SK-N-DZ (cell line): ENCODE data around the gene NEUROG2.

ENCODE experiments used
- DNase-seq: peaks from one replicate; pipeline ENCODE4 v3.0.0-alpha.2; 2015; ENCODE audit warnings: low spot score

Gene NEUROG2

DNA sequence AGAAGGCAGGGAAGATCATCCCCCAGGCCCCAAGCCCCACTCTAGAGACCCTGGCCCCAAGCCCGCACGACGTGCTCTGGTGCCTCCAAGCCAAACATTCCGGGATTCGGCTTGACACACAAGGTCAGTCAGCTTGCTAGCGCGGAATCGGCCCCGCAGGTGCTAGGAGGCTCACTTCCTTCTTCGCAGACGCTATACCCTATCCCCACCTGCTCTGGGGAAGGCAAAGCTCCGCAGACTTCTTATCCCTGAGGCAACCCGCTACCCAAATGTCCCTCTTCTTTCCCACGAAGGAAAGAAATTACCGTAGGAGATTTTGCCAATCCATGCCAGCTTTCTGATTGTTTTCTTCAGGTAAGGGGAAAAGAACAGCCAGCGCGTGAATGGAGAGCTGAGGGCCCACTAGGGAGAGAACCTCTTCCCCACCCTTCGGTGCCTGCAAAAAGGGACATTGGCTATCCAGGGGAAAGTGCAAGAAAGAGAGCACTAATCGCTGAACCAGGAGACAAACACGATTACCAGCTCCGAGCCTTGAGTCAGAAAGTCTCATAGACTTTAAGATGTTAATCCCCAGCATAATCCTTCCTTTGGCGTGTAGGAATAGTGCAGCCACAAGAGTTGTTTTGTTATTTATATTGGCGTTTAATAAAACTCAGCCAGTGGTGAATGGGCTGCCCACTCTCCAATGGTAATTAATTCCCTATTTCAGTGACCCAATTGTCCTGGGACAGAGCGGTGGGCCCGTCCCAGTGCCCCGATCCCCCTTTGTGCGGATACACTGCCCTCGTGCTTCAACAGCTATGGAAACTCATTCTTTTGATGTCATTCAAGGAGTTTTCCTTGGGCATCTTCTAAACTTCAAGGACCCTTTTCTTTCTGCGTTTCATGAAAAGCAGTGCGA lies 5.4 kb upstream of the NEUROG2 start:
- no peak for DNase-seq

DNA sequence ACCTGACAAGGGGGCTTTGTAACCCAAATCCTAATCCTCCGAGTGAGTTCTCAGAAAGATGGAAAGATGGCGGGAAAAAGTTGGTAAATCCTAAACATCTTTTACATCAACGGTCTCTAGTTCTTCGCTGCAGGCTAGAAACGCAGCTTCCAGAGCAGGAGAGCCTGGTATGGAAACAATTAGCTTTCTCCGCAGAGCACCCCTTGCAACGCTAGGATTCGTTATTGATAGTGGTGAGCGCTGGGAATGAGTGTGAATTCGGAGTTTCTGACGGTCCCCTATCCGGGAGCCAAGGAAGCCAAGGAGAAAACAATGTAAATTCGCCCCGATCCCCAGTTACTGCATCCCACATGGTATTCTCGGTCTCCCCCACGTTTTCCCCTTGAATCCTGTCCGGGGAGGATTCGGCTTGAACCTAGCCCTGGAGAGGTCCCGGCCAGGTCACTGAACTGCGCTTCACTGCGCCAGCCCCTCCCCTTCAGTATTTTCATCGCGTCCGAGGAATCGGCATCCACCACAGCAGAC lies 4.7 kb upstream of the NEUROG2 start:
- no peak for DNase-seq

DNA sequence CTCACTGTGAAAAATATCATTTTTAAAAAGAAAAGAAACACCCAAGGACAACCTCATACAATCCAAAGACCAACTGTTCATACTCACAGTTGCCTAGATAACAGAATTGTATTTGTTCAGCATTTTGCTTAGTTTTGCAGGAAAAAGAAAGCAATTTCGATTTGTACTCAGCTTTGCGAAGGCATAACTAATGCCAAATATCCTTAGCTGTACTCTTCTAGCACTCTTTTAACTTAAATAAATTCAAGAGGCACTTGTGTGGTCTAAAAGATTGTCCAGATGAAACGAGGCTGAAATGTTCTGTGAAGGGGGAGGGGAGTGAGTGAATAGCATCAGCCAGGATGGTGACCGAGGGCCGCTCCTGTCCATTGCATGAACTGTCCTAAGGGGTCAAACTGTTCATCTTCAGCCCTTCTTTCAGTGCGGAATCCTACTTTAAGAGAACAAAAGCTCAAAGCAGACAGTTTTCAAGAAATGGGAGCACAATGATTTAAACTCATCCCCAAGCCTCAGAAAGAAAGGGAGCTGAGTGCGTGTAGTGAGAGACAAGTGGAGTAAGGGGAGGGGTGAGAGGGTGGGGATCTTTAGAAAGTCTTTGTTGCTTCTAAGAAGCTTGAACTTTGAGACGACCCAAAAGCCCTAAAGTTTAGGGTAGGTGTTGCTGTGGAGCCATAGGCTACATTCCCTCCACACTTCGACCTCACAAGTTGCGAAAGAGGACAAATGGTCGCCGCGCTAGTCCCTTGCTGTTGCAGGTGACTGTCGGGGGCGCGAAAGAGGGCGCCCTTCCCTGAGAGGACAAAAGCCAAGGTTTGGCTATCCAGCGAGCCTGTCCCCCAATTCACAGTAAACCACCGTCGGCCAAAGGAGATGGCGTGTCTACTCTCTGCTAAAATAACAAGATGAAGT lies 4.0 kb upstream of the NEUROG2 start:
- DNase-seq, result no peak

DNA sequence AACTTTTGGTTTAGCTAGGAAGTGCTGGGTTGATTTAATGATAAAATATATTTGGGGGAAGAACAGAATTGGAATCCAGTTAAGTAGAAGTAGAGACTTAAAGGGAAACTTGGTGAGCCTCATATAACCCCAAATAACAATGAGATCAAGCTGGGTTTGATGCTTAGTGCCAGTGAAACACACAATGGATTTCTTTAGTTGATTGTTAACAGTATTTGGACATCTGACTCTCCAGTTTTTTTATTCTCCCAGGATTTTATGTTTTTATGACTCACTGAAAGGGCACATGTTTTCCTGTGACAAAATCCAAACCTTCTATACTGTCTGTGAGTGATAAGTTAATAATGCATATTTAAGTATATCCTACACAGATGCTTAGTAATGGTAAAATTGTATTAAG lies 2.7 kb upstream of the NEUROG2 start:
- no peak for DNase-seq

- no peak for DNase-seq
Observed at GRCh38 chr4:112517911-112518310, 1.9 kb upstream of the NEUROG2 start.

- no peak for DNase-seq
Observed at GRCh38 chr4:112517067-112517634, 1.2 kb upstream of the NEUROG2 start.

GRCh38 chr4:112516471-112517066 lies 589 bp upstream of the NEUROG2 start:
- no peak for DNase-seq

DNA sequence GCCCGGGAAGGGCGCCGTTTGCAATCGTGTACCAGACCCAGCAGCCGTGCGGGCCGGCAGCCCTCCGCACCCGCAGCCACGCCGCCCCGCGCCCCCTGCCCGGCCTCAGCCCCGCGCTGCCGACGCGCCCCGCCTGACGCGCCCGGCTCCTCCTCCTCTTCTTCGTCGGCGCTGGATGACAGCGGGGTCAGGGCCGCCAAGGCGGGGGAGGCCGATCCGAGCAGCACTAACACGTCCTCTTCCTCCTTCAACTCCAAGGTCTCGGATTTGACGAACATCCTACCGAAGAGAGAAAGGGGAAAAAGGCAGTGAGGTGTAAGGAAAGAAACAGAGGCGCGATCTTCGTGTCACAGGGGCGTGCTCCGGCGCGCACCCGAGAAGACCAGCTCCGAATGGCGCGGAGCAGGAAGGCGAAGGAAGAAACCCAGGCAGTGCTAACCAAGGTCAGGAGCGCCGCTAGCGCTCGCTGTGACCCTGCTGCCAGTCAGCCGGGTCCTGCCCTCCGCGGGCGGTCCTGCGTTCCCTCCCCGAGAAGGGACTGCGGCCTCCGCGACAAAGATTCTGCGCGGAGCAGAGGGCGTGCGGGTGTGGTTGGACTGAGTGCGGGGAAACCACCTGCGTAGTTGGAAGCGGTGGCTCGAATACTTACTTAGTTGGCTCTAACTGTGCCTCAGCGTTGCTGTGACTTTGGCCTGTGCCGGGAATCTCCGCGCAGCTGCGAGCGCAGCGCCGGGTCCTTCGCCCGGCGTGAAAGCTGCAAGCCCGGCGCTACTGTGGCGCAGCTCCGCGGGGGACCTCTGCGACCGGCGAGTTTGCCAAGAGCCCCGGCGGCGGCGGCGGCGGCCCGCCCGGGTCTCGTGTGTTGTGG lies 548 bp downstream of the NEUROG2 start:
- no peak for DNase-seq

DNA sequence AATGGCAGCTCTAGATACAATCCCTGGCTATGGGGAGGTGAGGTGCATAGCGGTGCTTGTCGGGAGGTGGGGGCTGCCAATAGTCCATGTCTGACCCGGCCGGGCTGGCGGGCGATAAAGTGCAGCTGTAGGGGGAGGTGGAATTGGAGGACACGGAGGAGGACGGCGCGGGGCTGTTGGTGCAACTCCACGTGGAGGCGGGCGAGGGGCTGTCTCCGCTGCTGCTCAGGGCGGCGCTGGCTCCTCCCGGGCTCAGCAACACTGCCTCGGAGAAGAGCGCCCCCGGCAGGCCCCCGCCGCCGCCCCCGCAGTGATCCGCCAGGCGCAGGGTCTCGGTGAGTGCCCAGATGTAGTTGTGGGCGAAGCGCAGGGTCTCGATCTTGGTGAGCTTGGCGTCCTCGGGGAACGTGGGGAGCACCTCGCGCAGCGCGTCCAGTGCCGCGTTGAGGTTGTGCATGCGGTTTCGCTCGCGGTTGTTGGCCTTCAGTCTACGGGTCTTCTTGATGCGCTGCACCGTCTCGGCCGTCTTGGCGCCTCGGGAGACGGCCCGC lies 1.3 kb downstream of the NEUROG2 start:
- no peak for DNase-seq

DNA sequence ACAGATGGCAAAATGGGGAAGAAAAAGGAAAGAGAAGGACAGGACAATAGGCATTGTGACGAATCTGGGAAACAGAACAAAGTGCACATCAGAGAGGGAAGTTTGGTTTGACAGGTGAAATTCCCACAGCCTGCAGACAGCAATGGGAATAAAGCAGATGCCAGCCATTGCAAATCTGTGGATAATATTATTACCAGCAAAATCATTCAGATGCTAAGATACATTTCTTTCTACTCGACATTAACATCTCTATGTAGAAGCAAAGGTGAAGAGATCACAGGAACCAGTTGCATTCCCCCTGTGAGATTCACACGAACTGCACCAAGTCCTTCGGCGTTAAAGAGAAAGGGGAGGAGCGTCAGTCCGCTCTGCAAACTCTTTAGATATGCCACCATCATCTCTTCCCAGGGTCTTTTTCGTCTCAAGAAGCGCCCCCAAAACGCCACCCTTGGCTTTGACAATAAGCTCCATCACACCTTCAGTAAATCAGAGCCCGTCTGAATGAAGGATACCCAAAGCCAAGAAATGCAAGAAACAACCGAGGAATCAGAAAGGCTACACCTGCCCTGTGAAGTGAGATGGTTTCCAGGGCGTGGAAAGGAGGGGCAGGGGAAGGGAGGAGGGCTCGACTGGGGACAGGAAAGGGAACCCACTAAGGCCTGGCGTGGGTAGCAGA lies 1.9 kb downstream of the NEUROG2 start:
- no peak for DNase-seq

DNA sequence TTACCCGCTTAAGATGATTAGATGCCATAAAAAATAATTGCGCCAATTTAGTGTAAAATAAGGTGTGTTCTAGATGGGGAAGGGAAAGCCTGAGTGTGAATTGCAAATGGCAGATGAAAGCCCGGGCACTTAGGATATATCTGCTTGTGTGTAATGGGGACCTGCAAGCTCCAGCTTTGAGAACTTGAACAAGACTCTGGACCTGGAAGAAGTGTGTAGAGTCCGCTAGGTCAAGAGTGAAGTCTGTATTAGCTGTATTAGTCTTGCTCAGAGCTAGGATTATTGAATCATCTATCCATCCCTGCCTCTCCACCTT lies 4.2 kb downstream of the NEUROG2 start:
- no peak for DNase-seq

DNA sequence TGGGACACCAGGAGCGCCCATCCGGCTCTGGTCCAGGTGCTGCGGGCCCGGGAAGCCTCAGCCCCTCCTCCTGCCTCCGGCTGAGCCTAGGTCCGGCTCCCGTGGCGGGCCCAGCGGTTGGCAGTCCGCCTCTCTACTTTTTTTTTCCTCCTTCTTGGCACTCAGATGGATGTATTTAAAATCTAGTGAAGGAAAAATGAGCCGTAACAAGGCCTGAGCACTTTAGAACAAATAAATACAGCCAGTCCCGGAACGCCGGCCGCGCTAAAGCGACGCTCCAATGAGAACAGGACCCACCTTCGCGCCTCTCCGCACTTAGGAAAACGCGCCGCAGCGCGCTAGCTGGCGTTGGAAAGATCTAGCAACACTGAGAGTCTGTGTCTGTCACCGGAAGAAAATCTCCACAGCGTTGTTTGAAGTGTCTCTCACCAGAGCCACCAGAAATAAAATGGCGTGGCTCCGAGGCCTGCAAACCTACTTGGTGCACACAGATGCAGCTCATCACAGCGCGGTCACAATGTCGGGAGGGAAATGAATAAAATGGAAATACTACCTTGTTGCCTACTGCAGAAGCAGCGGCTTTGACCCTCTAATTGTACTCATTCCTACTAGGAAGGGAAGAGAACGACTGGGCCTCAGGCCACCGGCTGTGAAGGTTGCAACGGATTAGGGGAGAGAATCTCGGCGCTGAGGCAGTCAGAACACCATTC lies 4.7 kb downstream of the NEUROG2 start:
- DNase-seq, result no peak

GRCh38 chr4:112510291-112511092 lies 5.5 kb downstream of the NEUROG2 start:
- no peak for DNase-seq

GRCh38 chr4:112509243-112510141 lies 6.5 kb downstream of the NEUROG2 start:
- DNase-seq, result no peak

GRCh38 chr4:112508356-112508755 lies 7.6 kb downstream of the NEUROG2 start:
- DNase-seq, result no peak

DNA sequence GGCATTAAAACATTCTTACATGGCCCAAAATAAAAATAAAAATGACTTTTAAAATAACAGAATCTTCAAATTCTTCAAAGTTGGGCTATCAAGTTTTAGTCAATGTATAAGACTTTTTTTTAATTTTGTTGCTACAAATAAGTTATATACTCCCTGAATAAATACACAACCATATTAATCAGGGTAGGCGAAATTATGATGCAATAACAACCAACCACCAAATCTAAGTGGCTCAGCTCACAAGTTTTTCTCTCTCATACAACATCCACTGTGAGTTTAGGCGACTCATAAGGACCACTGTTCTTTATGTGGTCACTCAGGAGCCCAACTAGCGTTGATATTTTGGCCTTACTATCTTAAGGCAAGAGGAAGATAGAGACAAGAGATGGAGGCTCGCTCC lies 11.2 kb downstream of the NEUROG2 start:
- no peak for DNase-seq

- DNase-seq, result no peak
Observed at GRCh38 chr4:112502871-112503270, 13.1 kb downstream of the NEUROG2 start.
